Loucy (cell line): Measurements from ENCODE around the gene DYRK1B.

Experiments used
- H2AFZ ChIP-seq: fragments of 200-600 bp; sonication (generic); 2 replicates; pipeline ENCODE4 v1.6.0; 2016; ENCODE audit warnings: antibody characterized with exemption, mild to moderate bottlenecking, low read length, moderate library complexity
- H3F3A ChIP-seq: fragments of 200-600 bp; 2 replicates; pipeline ENCODE4 v1.6.0; 2016; ENCODE audit warnings: antibody characterized with exemption, low read depth, mild to moderate bottlenecking
- H3K27me3 ChIP-seq: fragments of 200-600 bp; sonication (generic); 2 replicates; pipeline ENCODE4 v1.6.1; 2014; ENCODE audit warnings: low read length, mild to moderate bottlenecking; ENCODE audit not compliant: insufficient read depth, poor library complexity, severe bottlenecking
- H3K36me3 ChIP-seq: fragments of 200-600 bp; sonication (generic); 2 replicates; pipeline ENCODE4 v1.6.1; 2016; ENCODE audit warnings: low read length; ENCODE audit not compliant: insufficient read depth
- H3K4me1 ChIP-seq: fragments of 200-600 bp; sonication (generic); 2 replicates; pipeline ENCODE4 v1.5.1; 2014; ENCODE audit warnings: low read length, mild to moderate bottlenecking; ENCODE audit not compliant: insufficient read depth, poor library complexity, severe bottlenecking
- H3K4me2 ChIP-seq: fragments of 200-600 bp; sonication (generic); 2 replicates; pipeline ENCODE4 v1.6.0; 2014; ENCODE audit warnings: antibody characterized with exemption, low read length, low read depth, mild to moderate bottlenecking; ENCODE audit not compliant: poor library complexity, severe bottlenecking
- H3K4me3 ChIP-seq: fragments of 200-600 bp; sonication (generic); 2 replicates; pipeline ENCODE4 v1.5.1; 2014; ENCODE audit warnings: low read length, mild to moderate bottlenecking, mixed read lengths; ENCODE audit not compliant: poor library complexity, severe bottlenecking
- H3K79me2 ChIP-seq: fragments of 200-600 bp; sonication (generic); 2 replicates; pipeline ENCODE4 v1.6.1; 2014; ENCODE audit warnings: low read length; ENCODE audit not compliant: insufficient read depth
- H3K9ac ChIP-seq: fragments of 200-600 bp; sonication (generic); 2 replicates; pipeline ENCODE4 v1.6.0; 2014; ENCODE audit warnings: mild to moderate bottlenecking, low read depth, low read length, moderate library complexity; ENCODE audit not compliant: poor library complexity, severe bottlenecking
- H3K9me2 ChIP-seq: fragments of 200-600 bp; sonication (generic); replicated peaks from 2 replicates; pipeline ENCODE4 v1.6.1; 2016; ENCODE audit warnings: low read depth, low read length, mixed read lengths
- H3K9me3 ChIP-seq: fragments of 200-600 bp; sonication (generic); 2 replicates; pipeline ENCODE4 v1.6.1; 2014; ENCODE audit warnings: mild to moderate bottlenecking, antibody characterized with exemption, low read length, low read depth; ENCODE audit not compliant: insufficient read depth
- H4K20me1 ChIP-seq: fragments of 200-600 bp; sonication (generic); 2 replicates; pipeline ENCODE4 v1.6.0; 2014; ENCODE audit warnings: antibody characterized with exemption, low read length, mild to moderate bottlenecking; ENCODE audit not compliant: insufficient read depth, poor library complexity, severe bottlenecking
- CTCF ChIP-seq: fragments of 200-600 bp; sonication (generic); conservative IDR thresholded peaks from 2 replicates; pipeline ENCODE4 v1.5.1; 2014; ENCODE audit warnings: mild to moderate bottlenecking, antibody characterized with exemption, low read length
- EZH2phosphoT487 ChIP-seq: fragments of 200-600 bp; IDR thresholded peaks from 2 replicates; pipeline ENCODE4 v1.6.1; 2018; ENCODE audit warnings: antibody characterized with exemption, mild to moderate bottlenecking, moderate library complexity, borderline replicate concordance

The DYRK1B gene

GRCh38 chr19:39824143-39825092 is 9.5 kb downstream of the DYRK1B start:
- Histone ChIP-seq H3K27me3 (no peaks in the 10 kb centered on the region), H4K20me1 (no peaks in the 10 kb centered on the region), H3K9ac (peak overlapping the region; percentile 66), H3K4me2 (peak overlapping the region; percentile 90), H3K9me2 (no peaks in the 10 kb centered on the region), H3F3A (no peaks in the 10 kb centered on the region), H3K79me2 (peaks cover 5% of the 10 kb centered on the region; the same call in 1 of the 2 replicates), H2AFZ (peak overlapping the region; percentile 81), H3K4me3 (peak overlapping the region; percentile 83), H3K9me3 (no peaks in the 10 kb centered on the region), H3K4me1 (peaks cover 10% of the 10 kb centered on the region), H3K36me3 (peaks cover 23% of the 10 kb centered on the region; the same call in 1 of the 2 replicates)
- TF ChIP-seq CTCF (no peak), EZH2phosphoT487 (no peak)

GRCh38 chr19:39823686-39824085 is 10.3 kb downstream of the DYRK1B start:
- no peaks in the 10 kb centered on the region for H3K9me2 ChIP-seq
- H3K4me3 ChIP-seq, result peak overlapping the region; percentile 83
- H2AFZ ChIP-seq, result no peak overlapping the region
- H3K79me2 ChIP-seq, result peaks cover 5% of the 10 kb centered on the region; the same call in 1 of the 2 replicates
- peaks cover 18% of the 10 kb centered on the region; the same call in 1 of the 2 replicates for H3K36me3 ChIP-seq
- H3K27me3 ChIP-seq, result no peaks in the 10 kb centered on the region
- H4K20me1 ChIP-seq, result no peaks in the 10 kb centered on the region
- peak overlapping the region; percentile 66 for H3K9ac ChIP-seq
- H3F3A ChIP-seq, result no peaks in the 10 kb centered on the region
- H3K4me1 ChIP-seq, result peaks cover 10% of the 10 kb centered on the region
- H3K9me3 ChIP-seq, result no peaks in the 10 kb centered on the region
- H3K4me2 ChIP-seq, result peak overlapping the region; percentile 90
- TF ChIP-seq CTCF, result no peak
- TF ChIP-seq EZH2phosphoT487, result no peak

- Histone ChIP-seq H3K79me2 (peaks cover 5% of the 10 kb centered on the region; the same call in 1 of the 2 replicates), H3K9me3 (no peaks in the 10 kb centered on the region), H4K20me1 (no peaks in the 10 kb centered on the region), H3K36me3 (no peaks in the 10 kb centered on the region), H3K4me3 (no peak overlapping the region), H3K4me1 (peaks cover 10% of the 10 kb centered on the region), H3K4me2 (no peak overlapping the region), H2AFZ (no peak overlapping the region), H3K9ac (no peak overlapping the region), H3F3A (no peaks in the 10 kb centered on the region), H3K27me3 (no peaks in the 10 kb centered on the region), H3K9me2 (no peaks in the 10 kb centered on the region)
- TF ChIP-seq EZH2phosphoT487 (no peak), CTCF (no peak)
These were observed 13.3 kb downstream of the DYRK1B start for GRCh38 chr19:39820696-39821095.
